Effector memory CD4-positive, alpha-beta T cell (primary cell): Measurements from ENCODE around the gene OFD1.

Experiments used
- DNase-seq, 3 donors: peaks; one replicate each; pipeline ENCODE4 v3.0.0-alpha.2; 2020
- H3K27ac ChIP-seq: 2 replicates; pipeline ENCODE4 v1.7.0; 2013; ENCODE audit warnings: mild to moderate bottlenecking, low read length, moderate library complexity; ENCODE audit not compliant: insufficient read depth, poor library complexity, severe bottlenecking
- H3K27me3 ChIP-seq: replicated peaks from 2 replicates; pipeline ENCODE4 v1.7.0; 2013; ENCODE audit warnings: mild to moderate bottlenecking, low read length; ENCODE audit not compliant: insufficient read depth, control insufficient read depth, poor library complexity, severe bottlenecking
- H3K36me3 ChIP-seq: 2 replicates; pipeline ENCODE4 v1.7.0; 2013; ENCODE audit warnings: mild to moderate bottlenecking, low read length, moderate library complexity; ENCODE audit not compliant: control insufficient read depth, insufficient read depth
- H3K4me1 ChIP-seq: 2 replicates; pipeline ENCODE4 v1.7.0; 2013; ENCODE audit warnings: low read length, mild to moderate bottlenecking; ENCODE audit not compliant: control insufficient read depth, insufficient read depth, poor library complexity, severe bottlenecking
- H3K4me3 ChIP-seq: 2 replicates; pipeline ENCODE4 v1.7.0; 2013; ENCODE audit warnings: low read length, low read depth, mild to moderate bottlenecking; ENCODE audit not compliant: insufficient read depth, poor library complexity, severe bottlenecking
- H3K9me3 ChIP-seq: 2 replicates; pipeline ENCODE4 v1.7.0; 2013; ENCODE audit warnings: mild to moderate bottlenecking, low read length, moderate library complexity; ENCODE audit not compliant: control insufficient read depth

OFD1 gene

GRCh38 chrX:13693341-13693961 is 41.1 kb upstream of the OFD1 start:
- H3K27ac ChIP-seq = no peak overlapping the region
- H3K36me3 ChIP-seq = no peaks in the 10 kb centered on the region
- H3K9me3 ChIP-seq = no peaks in the 10 kb centered on the region
- peaks cover 5% of the 10 kb centered on the region for H3K4me1 ChIP-seq
- DNase-seq = no peak
- H3K27me3 ChIP-seq = no peaks in the 10 kb centered on the region
- no peak overlapping the region for H3K4me3 ChIP-seq

DNA sequence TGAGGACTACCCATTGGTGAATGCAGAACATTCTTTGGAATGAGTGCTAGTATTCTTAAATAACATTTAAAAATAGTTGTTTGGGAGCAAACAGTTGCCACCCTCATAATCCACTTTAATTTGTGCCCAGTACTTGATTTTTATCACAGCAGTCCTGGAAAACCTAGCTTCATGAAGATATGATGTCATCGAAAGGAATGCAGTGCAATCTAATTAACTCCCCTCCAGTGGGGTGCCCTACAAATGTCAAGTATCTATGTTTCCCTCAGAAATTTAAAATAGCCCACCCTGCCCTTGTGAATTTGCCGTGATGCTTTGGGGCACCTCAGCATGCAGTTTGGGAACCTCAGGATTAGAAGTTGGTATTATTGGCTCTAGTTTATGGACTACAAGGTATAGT is 40.2 kb upstream of the OFD1 start:
- Histone ChIP-seq H3K27ac (no peak overlapping the region), H3K4me3 (no peak overlapping the region), H3K9me3 (no peaks in the 10 kb centered on the region), H3K4me1 (peaks cover 5% of the 10 kb centered on the region), H3K27me3 (no peaks in the 10 kb centered on the region), H3K36me3 (no peaks in the 10 kb centered on the region)
- DNase-seq = no peak

- no peak overlapping the region for H3K4me3 ChIP-seq
Measured at GRCh38 chrX:13694983-13695382, 39.6 kb upstream of the OFD1 start.

DNA sequence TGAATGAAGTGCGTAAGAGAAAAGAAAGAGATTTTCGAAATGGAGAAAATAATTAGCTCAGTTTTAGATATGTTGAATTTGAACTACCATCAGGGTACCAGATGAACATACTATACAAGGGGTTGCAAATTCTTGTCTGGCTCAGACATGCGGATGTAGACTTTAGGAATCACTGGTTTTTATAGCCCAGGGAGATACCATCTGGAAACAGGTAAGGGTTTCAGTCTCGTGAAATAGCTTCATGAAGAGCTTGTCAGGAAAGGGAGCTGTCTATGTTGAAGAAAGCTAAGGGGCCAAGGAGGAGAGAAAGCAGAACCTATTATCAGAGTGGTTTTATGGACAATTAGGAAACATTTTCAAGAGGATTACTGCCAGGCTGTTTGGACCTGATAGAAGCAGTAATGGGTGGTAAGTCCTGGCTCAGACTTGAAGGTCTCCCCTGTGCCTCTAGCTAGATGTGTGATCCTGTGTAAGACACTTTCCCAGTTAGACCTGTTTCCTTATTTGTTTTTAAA is 38.9 kb upstream of the OFD1 start:
- no peak for DNase-seq
- Histone ChIP-seq H3K27ac (no peak overlapping the region), H3K36me3 (no peaks in the 10 kb centered on the region), H3K4me1 (peaks cover 5% of the 10 kb centered on the region), H3K9me3 (no peaks in the 10 kb centered on the region), H3K4me3 (no peak overlapping the region), H3K27me3 (no peaks in the 10 kb centered on the region)

More at GRCh38 chrX:13694983-13695382, 39.6 kb upstream of the OFD1 start:
- Histone ChIP-seq H3K9me3 (no peaks in the 10 kb centered on the region), H3K27me3 (no peaks in the 10 kb centered on the region), H3K4me1 (peaks cover 5% of the 10 kb centered on the region), H3K36me3 (no peaks in the 10 kb centered on the region), H3K27ac (no peak overlapping the region)
- DNase-seq = no peak

- Histone ChIP-seq H3K4me1 (peaks cover 2% of the 10 kb centered on the region), H3K36me3 (no peaks in the 10 kb centered on the region), H3K27me3 (no peaks in the 10 kb centered on the region), H3K4me3 (no peak overlapping the region), H3K9me3 (no peaks in the 10 kb centered on the region), H3K27ac (no peak overlapping the region)
- no peak for DNase-seq
Measured at GRCh38 chrX:13697455-13697854, 37.1 kb upstream of the OFD1 start.

DNA sequence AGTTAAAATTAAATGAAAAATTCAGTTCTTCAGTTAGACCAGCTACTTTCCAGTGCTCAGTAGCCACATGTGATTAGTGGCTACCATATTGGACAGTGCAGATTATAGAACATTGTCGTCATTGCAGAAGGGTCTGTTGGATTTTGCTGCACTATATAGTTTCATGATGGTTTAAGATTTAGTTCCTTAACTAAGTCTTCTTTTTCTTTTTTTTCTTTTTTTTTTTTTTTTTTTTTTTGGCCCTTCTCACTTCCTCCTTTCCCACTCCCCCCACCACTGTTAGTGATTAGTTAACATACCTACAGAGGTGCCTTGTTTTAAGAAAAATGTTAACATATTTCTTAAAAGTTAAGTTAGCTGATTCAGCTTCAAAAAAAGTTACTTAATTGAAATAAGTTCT is 36.6 kb upstream of the OFD1 start:
- H3K9me3 ChIP-seq = no peaks in the 10 kb centered on the region
- no peaks in the 10 kb centered on the region for H3K36me3 ChIP-seq
- H3K27me3 ChIP-seq = no peaks in the 10 kb centered on the region
- H3K4me1 ChIP-seq = peaks cover 2% of the 10 kb centered on the region
- no peak overlapping the region for H3K27ac ChIP-seq
- DNase-seq = no peak
- no peak overlapping the region for H3K4me3 ChIP-seq

- Histone ChIP-seq H3K4me3 (no peak overlapping the region), H3K27me3 (no peaks in the 10 kb centered on the region), H3K36me3 (no peaks in the 10 kb centered on the region), H3K27ac (no peak overlapping the region), H3K9me3 (no peaks in the 10 kb centered on the region), H3K4me1 (peaks cover 2% of the 10 kb centered on the region)
- DNase-seq = no peak
Measured at GRCh38 chrX:13698432-13698831, 36.1 kb upstream of the OFD1 start.

- no peaks in the 10 kb centered on the region for H3K36me3 ChIP-seq
- peaks cover 2% of the 10 kb centered on the region for H3K4me1 ChIP-seq
- no peaks in the 10 kb centered on the region for H3K9me3 ChIP-seq
- H3K4me3 ChIP-seq = no peak overlapping the region
- no peak overlapping the region for H3K27ac ChIP-seq
- no peaks in the 10 kb centered on the region for H3K27me3 ChIP-seq
- no peak for DNase-seq
Measured at GRCh38 chrX:13699183-13699826, 35.2 kb upstream of the OFD1 start.

DNA sequence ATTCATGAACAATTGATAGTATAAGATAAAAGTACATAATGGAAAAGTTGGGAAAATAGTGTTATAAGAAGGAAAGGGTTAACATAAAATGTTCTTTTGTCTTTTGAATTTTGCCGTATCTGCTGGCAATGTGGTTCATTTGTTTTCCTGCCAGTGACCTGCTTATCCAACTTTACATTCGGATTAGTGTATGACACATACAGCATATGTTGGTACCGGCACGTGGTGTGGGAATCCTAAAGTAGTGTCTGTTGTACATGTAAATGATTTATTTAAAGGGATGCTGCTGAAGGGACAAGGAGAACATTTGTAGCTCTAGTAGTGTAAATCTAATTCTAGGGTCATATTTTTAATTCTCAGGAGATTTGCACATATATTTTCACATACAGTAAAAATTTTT is 34.2 kb upstream of the OFD1 start:
- no peaks in the 10 kb centered on the region for H3K27me3 ChIP-seq
- H3K9me3 ChIP-seq = no peaks in the 10 kb centered on the region
- H3K27ac ChIP-seq = no peak overlapping the region
- no peak overlapping the region for H3K4me3 ChIP-seq
- no peaks in the 10 kb centered on the region for H3K4me1 ChIP-seq
- no peak for DNase-seq
- H3K36me3 ChIP-seq = no peaks in the 10 kb centered on the region

DNA sequence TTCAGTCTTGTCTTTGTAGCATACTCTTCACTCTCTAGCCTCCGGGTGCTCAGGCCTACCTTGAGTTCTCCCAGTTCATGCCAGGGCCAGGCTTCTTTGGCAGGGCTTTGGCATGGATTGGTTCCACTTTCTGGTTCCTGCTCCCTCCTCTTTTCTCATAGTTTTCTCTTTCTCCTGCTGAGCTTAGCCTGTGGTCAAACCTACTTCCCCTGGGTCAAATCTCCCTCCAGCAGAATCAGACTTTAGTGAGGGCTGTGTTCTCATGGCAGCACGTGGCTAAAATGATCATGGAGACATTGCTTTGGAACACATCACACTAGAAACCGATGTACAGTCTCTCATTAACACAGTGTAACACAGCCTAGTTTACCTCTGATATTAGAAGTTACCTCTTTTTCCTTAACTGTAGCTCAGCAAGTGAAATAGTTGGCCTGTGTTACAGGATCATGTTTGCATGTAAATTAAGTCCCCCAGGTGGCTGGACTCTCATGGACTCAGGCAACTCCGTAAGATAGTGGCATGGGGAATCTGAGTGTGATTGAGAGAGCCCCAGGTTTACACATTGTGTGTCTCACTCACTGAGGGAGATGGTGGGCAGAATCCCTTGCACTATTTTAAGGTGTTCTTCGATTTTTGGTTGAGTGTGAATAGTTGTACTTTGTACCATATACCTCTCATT is 32.3 kb upstream of the OFD1 start:
- DNase-seq = no peak
- no peaks in the 10 kb centered on the region for H3K4me1 ChIP-seq
- H3K27ac ChIP-seq = no peak overlapping the region
- H3K27me3 ChIP-seq = no peaks in the 10 kb centered on the region
- H3K9me3 ChIP-seq = no peaks in the 10 kb centered on the region
- no peaks in the 10 kb centered on the region for H3K36me3 ChIP-seq
- H3K4me3 ChIP-seq = no peak overlapping the region
